Metanephros (tissue), 1 donor: ENCODE results near the gene KRT25. TPM values are rescaled to one million over a fixed set of nuclear protein-coding genes. Genes with fewer than 3 reads are reported as not detected.

Experiments used
- total RNA-seq: library from RNA; depleted of rRNA; stranded (reverse); fragments of >200 nt; gene quantifications from one replicate; pipeline ENCODE4 v1.2.3, GENCODE V29; 2014

KRT25 gene, protein sequence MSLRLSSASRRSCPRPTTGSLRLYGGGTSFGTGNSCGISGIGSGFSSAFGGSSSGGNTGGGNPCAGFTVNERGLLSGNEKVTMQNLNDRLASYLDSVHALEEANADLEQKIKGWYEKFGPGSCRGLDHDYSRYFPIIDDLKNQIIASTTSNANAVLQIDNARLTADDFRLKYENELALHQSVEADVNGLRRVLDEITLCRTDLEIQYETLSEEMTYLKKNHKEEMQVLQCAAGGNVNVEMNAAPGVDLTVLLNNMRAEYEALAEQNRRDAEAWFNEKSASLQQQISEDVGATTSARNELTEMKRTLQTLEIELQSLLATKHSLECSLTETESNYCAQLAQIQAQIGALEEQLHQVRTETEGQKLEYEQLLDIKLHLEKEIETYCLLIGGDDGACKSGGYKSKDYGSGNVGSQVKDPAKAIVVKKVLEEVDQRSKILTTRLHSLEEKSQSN
- total RNA-seq: not detected

DNA sequence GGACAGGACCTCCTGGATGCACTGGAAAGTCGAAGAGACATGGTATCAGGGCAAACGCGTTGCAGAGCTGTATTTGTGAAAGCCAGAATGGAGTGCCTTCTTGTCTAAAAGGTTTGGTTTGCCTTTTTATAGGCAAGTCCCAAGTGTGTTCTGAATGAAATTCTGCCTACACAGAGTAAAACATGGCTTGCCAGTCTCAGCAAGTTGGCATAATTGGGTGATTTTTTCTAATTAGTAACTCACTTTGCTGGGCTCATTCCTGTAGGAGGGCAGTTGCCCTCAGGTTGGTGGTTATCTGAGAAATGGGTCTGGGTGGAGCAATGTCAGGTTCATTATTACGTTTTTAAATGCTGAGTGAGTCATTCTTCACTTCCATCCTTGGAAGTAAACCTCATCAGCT, at the start of gene KRT25:
TSS of gene KRT25 (minus strand) at position 101 of the 400 bp plus-strand sequence. CDS start at position 41, 60 bp downstream.

DNA sequence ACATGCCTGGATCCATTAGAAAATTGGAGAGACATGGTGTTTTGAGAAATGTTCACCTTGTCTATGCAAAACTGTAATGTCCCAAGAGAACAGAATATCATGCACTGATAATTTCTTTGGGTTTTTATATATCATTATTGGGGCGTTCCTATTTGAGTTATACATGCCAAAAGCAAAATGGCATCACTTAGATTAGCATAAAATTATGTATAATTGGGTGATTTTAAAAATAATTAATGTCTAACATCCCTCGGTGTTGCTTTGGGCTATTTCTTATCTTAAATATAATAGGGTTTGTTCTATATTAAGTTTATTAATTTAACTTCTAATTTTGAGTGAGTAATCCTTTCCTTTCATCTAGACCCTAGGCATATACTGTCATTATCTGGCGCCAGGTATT, 44.7 kb upstream of the KRT25 start, which contains the start of gene KRT28:
TSS of gene KRT28 (minus strand) at position 101 of the 400 bp plus-strand sequence. CDS start at position 35, 66 bp downstream.

DNA sequence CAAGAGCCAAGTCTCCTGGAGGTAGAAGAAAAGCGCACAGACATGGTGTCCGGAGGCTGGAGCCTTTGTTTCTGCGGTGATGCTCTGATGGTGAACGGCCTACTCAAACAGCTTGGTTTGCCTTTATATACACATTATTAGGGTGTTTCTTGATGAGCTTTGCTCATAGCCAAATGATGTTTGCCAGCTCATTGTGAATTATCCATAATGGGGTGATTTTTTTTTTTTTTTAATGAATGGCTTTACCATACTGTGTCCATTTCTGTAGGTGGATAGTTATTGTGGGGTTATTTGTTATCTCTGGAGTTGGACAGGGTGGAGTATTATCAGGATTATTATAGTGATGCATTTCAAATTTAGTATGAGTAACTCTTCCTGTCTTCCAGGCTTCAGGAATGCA, 27.3 kb upstream of the KRT25 start, which contains the start of gene KRT27:
TSS of gene KRT27 (minus strand) at position 101 of the 400 bp plus-strand sequence. CDS start at position 44, 57 bp downstream.

GRCh38 chr17:40772101-40772500, 17.0 kb upstream of the KRT25 start, which contains the start of gene KRT26:
Gene KRT26 (minus strand): TSS chr17:40772201. CDS start chr17:40772113, 88 bp downstream.

DNA sequence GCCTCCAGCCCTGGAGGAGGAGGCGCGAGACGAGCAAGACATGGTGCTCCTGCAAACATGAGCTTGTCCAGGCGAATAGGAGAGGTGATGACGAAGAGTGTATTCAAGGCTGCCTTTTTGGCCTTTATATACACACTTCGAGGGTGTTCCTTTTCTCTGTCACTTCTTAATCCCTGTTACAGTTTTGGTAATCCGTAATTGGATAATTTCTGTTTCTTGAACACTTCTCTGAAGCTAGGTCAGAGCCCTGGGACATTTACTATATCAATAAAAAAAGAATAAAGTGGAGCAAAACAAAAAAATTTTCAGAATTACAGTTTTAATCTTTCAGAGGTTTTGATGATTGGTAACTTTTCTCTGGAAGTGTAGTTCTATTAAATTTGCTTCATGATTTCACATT, 51.5 kb downstream of the KRT25 start, which contains the start of gene KRT24:
TSS of gene KRT24 (minus strand) at position 101 of the 400 bp plus-strand sequence. CDS start at position 42, 59 bp downstream.

Other genes with a start within 250 kb of the KRT25 start
- gene CCR7, start 189.9 kb downstream of the KRT25 start, total RNA-seq: 0.76 TPM
- 103 TPM for gene SMARCE1, start 107.5 kb downstream of the KRT25 start, total RNA-seq
- gene KRT222, start 90.2 kb downstream of the KRT25 start, total RNA-seq: not detected
- gene KRT24, start 51.6 kb downstream of the KRT25 start, total RNA-seq: not detected
- not detected for gene KRT26, start 16.9 kb upstream of the KRT25 start, total RNA-seq
- gene KRT27, start 27.2 kb upstream of the KRT25 start, total RNA-seq: not detected
- gene KRT28, start 44.6 kb upstream of the KRT25 start, total RNA-seq: not detected
- gene KRT10, start 67.3 kb upstream of the KRT25 start, total RNA-seq: 6.9 TPM
- not detected for gene KRT12, start 111.9 kb upstream of the KRT25 start, total RNA-seq
- gene KRT20, start 129.9 kb upstream of the KRT25 start, total RNA-seq: 0.23 TPM
- gene KRT23, start 182.3 kb upstream of the KRT25 start, total RNA-seq: 1.3 TPM
- 0.18 TPM for gene KRT39, start 211.6 kb upstream of the KRT25 start, total RNA-seq
- 0.23 TPM for gene KRT40, start 229.0 kb upstream of the KRT25 start, total RNA-seq
- not detected for gene KRTAP3-3, start 238.8 kb upstream of the KRT25 start, total RNA-seq
- not detected for gene KRTAP3-2, start 244.6 kb upstream of the KRT25 start, total RNA-seq